Stimulated activated CD4-positive, alpha-beta T cell treated with anti-CD3 and anti-CD28 coated beads, Interleukin-1b, Interleukin-23, amount 100 ng/mL, for 4 hours (primary cell): ENCODE results near the gene PPT2.
"Not testable (repeated sequence)": the region's sequence is repeated elsewhere in the genome, so short reads cannot be mapped to it uniquely, and the experiment has no call there.

Experiments used
- DNase-seq, 2 donors: peaks; one replicate each; pipeline ENCODE4 v3.0.0-alpha.2; 2020; ENCODE audit warnings: low read depth in 2 of 2

Gene PPT2

GRCh38 chr6:32127409-32127716, 26.6 kb upstream of the PPT2 start:
- no peak for DNase-seq

- peak; percentile 88 to 94 for DNase-seq
These were observed 26.0 kb upstream of the PPT2 start, which contains the start of gene ATF6B for GRCh38 chr6:32127717-32128592. TSS of gene ATF6B (minus strand) at chr6:32128246. CDS start at chr6:32128207, 39 bp downstream.

GRCh38 chr6:32128751-32129296, 25.1 kb upstream of the PPT2 start:
- no peak for DNase-seq

GRCh38 chr6:32129297-32130088, 24.4 kb upstream of the PPT2 start:
- no peak for DNase-seq

- DNase-seq, result no peak
These were observed 22.4 kb upstream of the PPT2 start for GRCh38 chr6:32131439-32131948.

GRCh38 chr6:32132110-32132509, 21.8 kb upstream of the PPT2 start:
- no peak for DNase-seq

GRCh38 chr6:32133786-32134185, 20.2 kb upstream of the PPT2 start:
- DNase-seq, result no peak

- no peak for DNase-seq
These were observed 16.5 kb upstream of the PPT2 start for GRCh38 chr6:32137454-32137853.

GRCh38 chr6:32139590-32139989, 14.4 kb upstream of the PPT2 start:
- DNase-seq, result no peak

GRCh38 chr6:32140420-32141046, 13.4 kb upstream of the PPT2 start:
- no peak for DNase-seq

- not testable (repeated sequence) for DNase-seq
These were observed 9.7 kb upstream of the PPT2 start for GRCh38 chr6:32144238-32144637.

GRCh38 chr6:32146287-32146686, 7.7 kb upstream of the PPT2 start:
- no peak for DNase-seq

GRCh38 chr6:32146687-32147086, 7.3 kb upstream of the PPT2 start:
- DNase-seq, result no peak

- DNase-seq, result no peak
These were observed 6.4 kb upstream of the PPT2 start for GRCh38 chr6:32147401-32148132.

- DNase-seq, result peak; percentile 55 to 56
These were observed 5.5 kb upstream of the PPT2 start for GRCh38 chr6:32148289-32149091.

GRCh38 chr6:32149092-32149755, 4.7 kb upstream of the PPT2 start:
- DNase-seq, result no peak

GRCh38 chr6:32149932-32150870, 3.7 kb upstream of the PPT2 start:
- DNase-seq, result no peak

GRCh38 chr6:32151181-32151862, 2.6 kb upstream of the PPT2 start:
- DNase-seq, result no peak
